ENCODE measurements around the gene SHROOM1.
A peak's percentile ranks its signal among the peaks of the same experiment; 100 is the strongest.
"Not testable (repeated sequence)": the region's sequence is repeated elsewhere in the genome, so short reads cannot be mapped to it uniquely, and the experiment has no call there.

The SHROOM1 gene, protein sequence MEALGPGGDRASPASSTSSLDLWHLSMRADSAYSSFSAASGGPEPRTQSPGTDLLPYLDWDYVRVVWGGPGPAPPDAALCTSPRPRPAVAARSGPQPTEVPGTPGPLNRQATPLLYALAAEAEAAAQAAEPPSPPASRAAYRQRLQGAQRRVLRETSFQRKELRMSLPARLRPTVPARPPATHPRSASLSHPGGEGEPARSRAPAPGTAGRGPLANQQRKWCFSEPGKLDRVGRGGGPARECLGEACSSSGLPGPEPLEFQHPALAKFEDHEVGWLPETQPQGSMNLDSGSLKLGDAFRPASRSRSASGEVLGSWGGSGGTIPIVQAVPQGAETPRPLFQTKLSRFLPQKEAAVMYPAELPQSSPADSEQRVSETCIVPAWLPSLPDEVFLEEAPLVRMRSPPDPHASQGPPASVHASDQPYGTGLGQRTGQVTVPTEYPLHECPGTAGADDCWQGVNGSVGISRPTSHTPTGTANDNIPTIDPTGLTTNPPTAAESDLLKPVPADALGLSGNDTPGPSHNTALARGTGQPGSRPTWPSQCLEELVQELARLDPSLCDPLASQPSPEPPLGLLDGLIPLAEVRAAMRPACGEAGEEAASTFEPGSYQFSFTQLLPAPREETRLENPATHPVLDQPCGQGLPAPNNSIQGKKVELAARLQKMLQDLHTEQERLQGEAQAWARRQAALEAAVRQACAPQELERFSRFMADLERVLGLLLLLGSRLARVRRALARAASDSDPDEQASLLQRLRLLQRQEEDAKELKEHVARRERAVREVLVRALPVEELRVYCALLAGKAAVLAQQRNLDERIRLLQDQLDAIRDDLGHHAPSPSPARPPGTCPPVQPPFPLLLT
- total RNA-seq, result 0 to 0.40 reads per million in 2 donors

DNA sequence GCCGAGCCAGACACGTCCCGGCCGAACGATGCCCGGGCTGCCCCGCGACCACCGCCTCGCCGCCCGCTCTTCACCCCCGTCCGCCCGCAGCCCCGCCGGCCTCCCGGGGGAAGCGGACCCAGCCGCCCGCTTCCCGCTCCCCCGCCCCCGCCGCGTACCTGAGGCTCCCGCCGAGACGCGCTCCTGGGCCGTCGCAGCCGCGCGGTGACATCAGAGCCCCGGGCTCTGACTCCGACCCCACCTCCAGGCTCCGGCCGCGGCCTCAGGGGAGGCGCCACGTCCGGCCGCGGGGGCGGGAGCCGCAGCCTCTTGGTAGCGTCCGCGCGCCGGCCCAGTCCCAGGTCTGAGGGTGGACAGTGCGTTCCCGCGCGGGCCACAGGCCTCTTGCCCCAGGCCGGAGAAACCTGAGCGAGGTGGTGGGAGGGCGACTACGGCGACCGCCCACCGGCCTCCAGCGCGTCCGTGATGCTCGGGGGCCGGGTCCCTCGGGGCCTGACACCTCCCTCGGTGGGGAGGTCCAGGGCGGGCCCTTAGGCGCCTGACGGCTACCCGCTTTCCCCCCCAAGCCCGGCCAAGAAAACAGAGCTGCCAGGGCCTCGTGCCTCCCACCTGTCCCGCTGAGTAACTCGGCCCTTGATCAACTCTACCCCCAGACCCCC lies at the start of gene SHROOM1:
TSS of gene SHROOM1 (minus strand) at position 212 of the 659 bp plus-strand sequence. CDS start 4,507 bp downstream, outside the sequence.
- peak in 1 of 5 experiments; percentile 28 for DNase-seq

- DNase-seq, result no peak
Observed at GRCh38 chr5:132877938-132878337, 47.5 kb upstream of the SHROOM1 start.

- no peak for DNase-seq
Observed at GRCh38 chr5:132877466-132877865, 47.0 kb upstream of the SHROOM1 start.

- DNase-seq, result no peak
Observed at GRCh38 chr5:132876020-132876759, 45.7 kb upstream of the SHROOM1 start.

- no peak for DNase-seq
Observed at GRCh38 chr5:132873930-132874271, 43.5 kb upstream of the SHROOM1 start.

DNA sequence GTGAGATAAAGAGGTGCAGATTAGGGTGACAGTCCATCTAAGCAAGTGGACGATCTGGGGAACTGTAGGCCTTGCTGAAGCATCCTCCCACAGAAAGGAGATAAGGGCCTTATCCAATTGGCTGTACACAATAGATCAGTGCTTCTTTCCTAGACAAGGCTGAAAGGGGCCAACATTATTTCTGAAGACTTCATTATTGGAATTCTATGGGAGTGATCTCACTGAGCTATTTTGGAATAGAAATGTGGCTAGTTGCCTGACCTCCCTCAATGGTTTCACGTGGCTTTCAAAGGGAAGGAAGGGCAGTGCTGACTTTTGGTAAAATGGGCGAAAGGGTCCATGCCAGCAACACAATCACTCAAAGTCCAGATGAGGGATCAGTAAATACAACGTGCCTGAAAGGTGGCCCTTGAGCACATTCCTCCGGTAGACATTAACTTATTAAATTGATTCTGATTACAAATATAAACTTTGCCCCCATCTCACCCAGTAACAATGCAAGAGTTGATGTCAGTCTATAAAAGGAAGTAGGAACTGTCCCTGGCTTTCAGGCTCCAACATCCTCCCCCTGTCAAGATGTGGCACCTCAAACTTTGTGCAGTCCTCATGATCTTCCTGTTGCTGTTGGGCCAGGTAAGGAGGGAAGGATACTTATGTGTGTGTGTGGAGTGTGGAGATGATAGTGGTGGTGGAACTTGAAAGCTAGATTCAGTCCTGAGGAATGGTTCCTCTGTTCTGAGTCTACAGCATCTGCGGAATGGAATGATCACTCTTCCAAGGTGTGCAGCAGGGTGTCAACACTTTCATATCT lies 42.9 kb upstream of the SHROOM1 start, which contains the start of gene LEAP2:
TSS of gene LEAP2 (plus strand) at position 550 of the 811 bp plus-strand sequence. CDS start at position 577, 27 bp downstream.
- DNase-seq, result no peak

DNA sequence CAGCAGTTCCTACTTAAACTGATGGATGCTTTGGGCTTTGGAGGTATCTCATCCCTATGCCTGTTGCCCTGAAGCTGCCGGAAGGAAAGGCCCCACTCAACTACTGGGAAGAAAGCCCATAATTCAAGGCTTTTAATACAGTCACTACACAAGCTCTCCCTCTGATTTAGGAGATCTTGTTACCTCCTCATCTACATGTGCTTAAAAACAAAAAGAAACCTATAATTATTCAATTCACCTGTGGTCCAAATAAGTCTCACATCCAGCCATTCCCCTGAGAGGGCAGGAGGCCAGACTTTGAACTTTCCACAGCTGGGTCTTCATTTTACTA lies 42.3 kb upstream of the SHROOM1 start:
- DNase-seq, result no peak

DNA sequence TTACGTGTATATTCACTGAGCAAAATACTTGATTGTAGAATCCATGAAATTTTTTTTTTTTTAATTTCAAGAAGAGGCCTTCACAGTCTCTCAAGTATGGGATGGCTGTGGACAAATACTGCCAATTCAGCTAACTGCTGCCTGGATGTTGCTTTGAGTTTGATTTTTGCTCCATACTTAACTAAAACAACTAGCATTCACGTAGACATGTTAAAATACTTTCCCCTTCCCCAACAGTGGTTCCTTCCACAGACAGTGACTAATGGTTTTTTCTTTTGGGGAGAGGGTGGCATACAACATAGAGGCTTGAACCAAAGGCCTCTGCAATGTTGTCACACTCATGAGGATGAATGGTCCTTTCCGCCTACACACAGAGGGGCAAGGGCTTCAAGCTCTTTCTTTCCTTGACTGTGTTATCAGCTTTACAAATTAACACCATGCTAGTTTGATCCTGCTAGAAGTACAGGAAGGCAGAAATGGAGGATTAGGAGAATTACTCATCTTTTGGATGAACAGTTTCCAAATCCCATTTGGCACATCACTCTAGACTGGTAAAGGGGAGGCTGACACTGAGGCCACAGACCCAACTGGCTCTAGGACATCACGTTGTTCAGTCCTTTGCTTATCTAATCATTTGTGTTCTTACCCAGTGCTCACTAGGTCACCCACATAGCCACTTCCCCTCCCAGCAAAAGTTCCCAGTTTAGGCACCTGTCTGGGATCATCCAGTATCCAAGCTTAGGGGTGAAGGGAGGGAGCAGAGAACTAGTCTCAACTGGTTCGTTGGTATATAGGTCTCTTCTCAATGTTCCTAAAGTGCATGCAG lies 41.2 kb upstream of the SHROOM1 start:
- DNase-seq, result no peak

- no peak for DNase-seq
Observed at GRCh38 chr5:132870801-132871200, 40.4 kb upstream of the SHROOM1 start.

DNA sequence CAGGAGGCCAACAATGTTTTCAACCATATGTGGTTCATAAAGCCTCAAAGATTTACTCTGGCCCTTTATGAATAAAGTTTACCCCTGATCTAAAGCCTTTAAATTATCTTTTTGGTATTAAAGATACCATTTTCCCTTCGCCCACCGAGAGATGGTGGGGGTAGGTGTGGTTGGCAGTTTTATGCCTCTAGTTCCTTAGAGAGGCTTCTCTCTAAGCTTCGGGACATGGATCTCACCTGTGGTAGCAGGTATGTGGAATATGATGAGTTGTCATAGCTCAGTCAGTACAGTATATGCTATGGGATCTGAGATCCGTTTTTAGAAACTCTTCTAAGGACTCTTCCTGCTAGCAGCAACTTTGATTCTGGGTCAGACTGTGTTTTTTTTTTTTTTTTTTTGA lies 38.3 kb upstream of the SHROOM1 start:
- no peak for DNase-seq

DNA sequence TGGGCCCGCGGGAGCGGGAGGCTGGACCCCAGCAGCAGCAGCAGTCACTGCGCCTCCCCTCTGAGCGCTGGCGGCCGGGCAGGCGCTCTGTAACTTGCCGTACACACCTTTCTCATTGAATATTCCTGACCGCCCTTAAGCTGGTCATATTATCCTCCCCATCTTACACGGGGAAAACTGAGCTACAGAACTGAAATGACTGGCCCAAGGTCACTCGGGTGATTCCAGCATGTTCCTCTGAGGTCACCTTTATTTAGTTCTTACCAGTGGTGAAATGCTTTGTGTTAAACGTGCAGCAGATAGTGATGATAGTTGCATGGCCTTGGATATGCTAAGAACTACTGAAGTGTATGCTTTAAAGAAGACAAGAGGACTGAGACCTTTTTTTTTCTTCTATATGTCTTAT lies 36.6 kb upstream of the SHROOM1 start:
- no peak for DNase-seq

DNA sequence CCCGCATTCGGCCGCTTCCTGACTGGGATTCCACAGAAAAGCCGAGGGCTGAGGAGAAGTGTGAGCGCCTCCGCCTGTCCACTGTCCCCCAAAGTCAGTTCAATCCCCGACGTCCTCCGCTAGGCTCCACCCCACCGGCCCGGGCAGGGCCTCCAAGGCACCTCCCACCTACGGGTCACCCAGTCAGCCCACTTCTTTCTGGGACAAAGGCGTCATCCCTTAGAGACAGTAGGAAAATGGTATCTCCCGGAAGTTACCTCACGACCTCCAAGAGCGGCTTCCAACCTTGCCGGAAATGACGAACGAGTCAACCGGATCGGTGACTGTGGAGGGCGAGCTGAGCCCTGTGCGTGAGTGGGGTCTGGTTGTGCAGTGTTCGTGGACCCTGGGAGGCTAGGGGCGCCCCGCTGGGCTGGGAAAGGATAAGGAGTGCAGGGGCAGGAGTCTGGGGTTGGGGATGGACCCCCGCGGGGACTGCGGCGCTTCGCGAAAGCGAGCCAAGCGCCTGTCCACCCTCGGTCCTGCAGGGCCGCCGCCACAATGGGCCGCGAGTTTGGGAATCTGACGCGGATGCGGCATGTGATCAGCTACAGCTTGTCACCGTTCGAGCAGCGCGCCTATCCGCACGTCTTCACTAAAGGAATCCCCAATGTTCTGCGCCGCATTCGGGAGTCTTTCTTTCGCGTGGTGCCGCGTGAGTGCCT lies 36.0 kb upstream of the SHROOM1 start, which contains the start of the genes GDF9 and UQCRQ:
TSS of gene GDF9 (minus strand) at position 128 of the 704 bp plus-strand sequence. CDS start 1,936 bp downstream, outside the sequence.
TSS of gene UQCRQ (plus strand) at position 301 of the 704 bp plus-strand sequence. CDS start at position 541, 240 bp downstream.
- peak; percentile 76 to 99 (median 88) for DNase-seq

DNA sequence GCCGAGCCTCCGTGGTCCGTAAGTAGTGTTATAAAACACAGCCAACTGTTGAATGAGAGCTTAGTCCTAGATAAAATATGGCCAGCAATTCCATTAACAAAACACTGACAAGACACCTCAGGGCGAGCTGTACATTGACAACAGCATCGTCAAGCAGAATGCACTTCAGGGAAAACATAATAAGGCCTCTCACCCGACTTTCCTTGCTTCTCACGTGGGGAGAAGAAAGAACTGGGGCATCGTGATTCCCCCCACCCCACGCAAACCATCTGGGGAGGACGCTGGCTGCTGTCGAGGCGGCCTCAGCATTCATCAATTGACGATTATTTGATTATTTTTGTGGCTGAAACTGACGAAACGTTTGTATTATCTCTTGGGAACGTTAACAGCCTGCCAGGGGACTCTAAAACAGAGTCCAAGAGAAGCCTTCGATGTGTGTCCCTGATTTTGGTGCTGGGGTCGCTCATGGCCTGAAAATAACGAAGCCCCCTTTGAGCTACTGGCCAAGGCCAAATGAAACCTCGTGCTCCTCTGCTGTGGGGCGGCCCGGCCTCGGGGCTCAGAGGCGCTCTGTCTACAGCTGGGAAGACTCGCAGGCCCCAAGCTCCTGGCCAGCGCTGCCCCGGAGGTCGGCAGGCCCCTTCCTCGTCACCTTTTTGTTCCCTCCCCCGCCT lies 35.4 kb upstream of the SHROOM1 start:
- no peak for DNase-seq

- DNase-seq, result no peak
Observed at GRCh38 chr5:132860742-132861141, 30.3 kb upstream of the SHROOM1 start.

DNA sequence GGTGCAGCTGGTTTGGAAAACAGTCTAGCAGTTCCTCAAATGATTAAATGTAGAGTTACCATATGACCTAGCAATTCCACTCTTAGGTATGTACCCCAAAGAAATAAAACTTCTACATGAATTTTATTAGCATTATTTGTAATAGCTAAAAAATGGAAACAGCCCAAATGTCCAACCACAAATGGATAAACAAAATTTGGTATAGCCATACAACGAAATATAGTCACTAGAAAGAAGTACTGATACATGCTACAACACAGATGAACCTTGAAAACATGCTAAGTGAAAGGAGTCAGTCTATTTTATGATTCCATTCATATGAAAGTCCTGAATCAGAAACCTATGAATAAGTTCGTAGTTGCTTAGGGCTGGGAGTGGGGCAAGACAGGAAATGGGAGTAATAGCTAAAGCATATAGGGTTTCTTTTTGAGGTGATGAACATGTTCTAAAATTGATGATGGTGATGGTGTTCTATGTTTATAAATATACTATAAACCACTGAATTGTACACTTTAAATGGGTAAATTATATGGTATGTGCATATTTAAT lies 29.5 kb upstream of the SHROOM1 start:
- DNase-seq, result no peak

GRCh38 chr5:132856011-132856410 lies 25.6 kb upstream of the SHROOM1 start:
- no peak for DNase-seq

DNA sequence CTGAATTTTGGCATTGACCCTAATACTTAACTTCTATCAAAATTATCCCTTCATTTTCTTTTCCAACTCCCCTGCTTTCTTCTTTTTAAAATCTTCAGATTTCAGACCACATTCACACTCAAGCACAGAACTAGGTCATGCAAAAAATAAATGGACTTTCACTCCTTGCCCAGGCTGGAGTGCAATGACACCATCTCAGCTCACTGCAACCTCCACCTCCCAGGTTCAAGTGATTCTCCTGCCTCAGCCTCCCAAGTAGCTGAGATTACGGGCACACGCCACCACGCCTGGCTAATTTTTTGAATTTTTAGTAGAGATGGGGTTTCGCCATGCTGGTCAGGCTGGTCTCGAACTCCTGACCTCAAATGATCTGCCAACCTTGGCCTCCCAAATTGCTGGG lies 24.5 kb upstream of the SHROOM1 start:
- not testable (repeated sequence) for DNase-seq

GRCh38 chr5:132854301-132854700 lies 23.9 kb upstream of the SHROOM1 start:
- no peak for DNase-seq

- no peak for DNase-seq
Observed at GRCh38 chr5:132853790-132854189, 23.3 kb upstream of the SHROOM1 start.
